ENCODE measurements around the gene SMARCAD1. TPM values are rescaled to one million over a fixed set of nuclear protein-coding genes. Genes with fewer than 3 reads are reported as not detected.

The SMARCAD1 gene
- total RNA-seq, 1 donor, result 38.7 TPM

DNA sequence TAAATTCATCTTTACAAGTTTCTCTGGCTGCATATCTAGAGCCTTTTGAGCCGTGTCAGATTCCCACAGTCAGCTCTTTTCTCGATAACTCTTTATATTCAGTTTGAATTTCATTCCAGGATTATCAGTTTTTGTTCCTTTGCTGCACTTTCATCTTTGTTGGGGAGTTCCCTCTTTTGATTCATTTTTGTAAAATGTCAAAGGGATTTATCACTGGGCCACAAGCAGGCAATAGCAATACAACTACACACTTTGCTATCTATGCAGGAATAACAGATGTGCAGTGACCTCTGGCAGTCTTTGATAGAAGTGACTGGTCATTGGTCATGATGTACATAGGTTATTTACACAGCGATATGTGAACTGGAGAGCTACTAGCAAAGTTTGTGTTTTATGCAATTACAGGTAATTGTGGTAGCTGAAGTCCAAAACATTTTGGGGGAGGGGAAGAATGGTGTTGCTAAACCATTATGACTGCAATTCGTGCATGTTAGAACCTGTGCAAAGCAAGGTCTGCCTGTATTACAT, 91.1 kb downstream of the SMARCAD1 start:
- TF ChIP-seq, protein P1, sequence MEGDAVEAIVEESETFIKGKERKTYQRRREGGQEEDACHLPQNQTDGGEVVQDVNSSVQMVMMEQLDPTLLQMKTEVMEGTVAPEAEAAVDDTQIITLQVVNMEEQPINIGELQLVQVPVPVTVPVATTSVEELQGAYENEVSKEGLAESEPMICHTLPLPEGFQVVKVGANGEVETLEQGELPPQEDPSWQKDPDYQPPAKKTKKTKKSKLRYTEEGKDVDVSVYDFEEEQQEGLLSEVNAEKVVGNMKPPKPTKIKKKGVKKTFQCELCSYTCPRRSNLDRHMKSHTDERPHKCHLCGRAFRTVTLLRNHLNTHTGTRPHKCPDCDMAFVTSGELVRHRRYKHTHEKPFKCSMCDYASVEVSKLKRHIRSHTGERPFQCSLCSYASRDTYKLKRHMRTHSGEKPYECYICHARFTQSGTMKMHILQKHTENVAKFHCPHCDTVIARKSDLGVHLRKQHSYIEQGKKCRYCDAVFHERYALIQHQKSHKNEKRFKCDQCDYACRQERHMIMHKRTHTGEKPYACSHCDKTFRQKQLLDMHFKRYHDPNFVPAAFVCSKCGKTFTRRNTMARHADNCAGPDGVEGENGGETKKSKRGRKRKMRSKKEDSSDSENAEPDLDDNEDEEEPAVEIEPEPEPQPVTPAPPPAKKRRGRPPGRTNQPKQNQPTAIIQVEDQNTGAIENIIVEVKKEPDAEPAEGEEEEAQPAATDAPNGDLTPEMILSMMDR (IDR thresholded peaks at IDR 0.05; ENCODE audit: extremely low read depth, low read depth, low read length), result no peak

DNA sequence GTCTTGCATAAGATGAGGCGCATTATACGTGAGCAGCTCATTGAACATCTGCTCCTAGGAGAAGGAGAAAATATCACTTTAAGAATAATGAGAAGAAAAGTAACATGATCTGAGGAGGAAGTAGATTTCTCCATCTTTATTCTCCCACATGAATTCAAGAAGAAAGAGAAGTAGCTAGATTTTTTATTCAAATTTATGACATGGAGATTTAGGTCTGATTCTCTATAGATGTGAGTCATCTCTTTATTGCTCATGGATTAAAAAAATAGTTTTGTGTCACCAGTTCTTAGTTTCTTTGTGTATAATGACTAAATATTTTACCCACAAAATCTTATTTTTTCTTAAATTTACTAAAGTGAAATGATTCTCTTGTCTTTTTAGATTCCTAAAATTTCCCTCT, 94.5 kb downstream of the SMARCAD1 start:
- no peak overlapping the region for H2AFZ ChIP-seq (ENCODE audit: low read length)
- H3K27ac ChIP-seq (ENCODE audit: low read depth, low read length), result no peak overlapping the region
- H3K4me3 ChIP-seq (ENCODE audit: insufficient read depth, low read length), result no peak overlapping the region
- H3K79me2 ChIP-seq (ENCODE audit: insufficient read depth, low read length), result no peaks in the 10 kb centered on the region
- TF ChIP-seq, protein P1 (IDR thresholded peaks at IDR 0.05; ENCODE audit: extremely low read depth, low read depth, low read length), result no peak
- no peaks in the 10 kb centered on the region for H4K20me1 ChIP-seq (ENCODE audit: insufficient read depth, low read length)
- no peaks in the 10 kb centered on the region for H3K9me3 ChIP-seq (ENCODE audit: low read depth, low read length)
- H3K36me3 ChIP-seq (ENCODE audit: insufficient read depth, low read length), result no peaks in the 10 kb centered on the region
- peak; percentile 29 for DNase-seq (ENCODE audit: insufficient read length, low spot score, missing footprints)
- H3K27me3 ChIP-seq (ENCODE audit: insufficient read depth, low read length), result no peaks in the 10 kb centered on the region
- no peak overlapping the region for H3K4me2 ChIP-seq (ENCODE audit: insufficient read depth, low read length)
- no peaks in the 10 kb centered on the region for H3K4me1 ChIP-seq (ENCODE audit: insufficient read depth, low read length)

More for the DNA sequence above, 91.1 kb downstream of the SMARCAD1 start:
- Histone ChIP-seq H3K4me3 (ENCODE audit: insufficient read depth, low read length) (no peak overlapping the region), H3K4me2 (ENCODE audit: insufficient read depth, low read length) (no peak overlapping the region), H3K4me1 (ENCODE audit: insufficient read depth, low read length) (no peaks in the 10 kb centered on the region), H3K9me3 (ENCODE audit: low read depth, low read length) (no peaks in the 10 kb centered on the region), H3K79me2 (ENCODE audit: insufficient read depth, low read length) (no peaks in the 10 kb centered on the region), H3K27me3 (ENCODE audit: insufficient read depth, low read length) (no peaks in the 10 kb centered on the region), H4K20me1 (ENCODE audit: insufficient read depth, low read length) (no peaks in the 10 kb centered on the region), H3K27ac (ENCODE audit: low read depth, low read length) (no peak overlapping the region), H2AFZ (ENCODE audit: low read length) (no peak overlapping the region), H3K36me3 (ENCODE audit: insufficient read depth, low read length) (no peaks in the 10 kb centered on the region)
- peak; percentile 27 for DNase-seq (ENCODE audit: insufficient read length, low spot score, missing footprints)

DNA sequence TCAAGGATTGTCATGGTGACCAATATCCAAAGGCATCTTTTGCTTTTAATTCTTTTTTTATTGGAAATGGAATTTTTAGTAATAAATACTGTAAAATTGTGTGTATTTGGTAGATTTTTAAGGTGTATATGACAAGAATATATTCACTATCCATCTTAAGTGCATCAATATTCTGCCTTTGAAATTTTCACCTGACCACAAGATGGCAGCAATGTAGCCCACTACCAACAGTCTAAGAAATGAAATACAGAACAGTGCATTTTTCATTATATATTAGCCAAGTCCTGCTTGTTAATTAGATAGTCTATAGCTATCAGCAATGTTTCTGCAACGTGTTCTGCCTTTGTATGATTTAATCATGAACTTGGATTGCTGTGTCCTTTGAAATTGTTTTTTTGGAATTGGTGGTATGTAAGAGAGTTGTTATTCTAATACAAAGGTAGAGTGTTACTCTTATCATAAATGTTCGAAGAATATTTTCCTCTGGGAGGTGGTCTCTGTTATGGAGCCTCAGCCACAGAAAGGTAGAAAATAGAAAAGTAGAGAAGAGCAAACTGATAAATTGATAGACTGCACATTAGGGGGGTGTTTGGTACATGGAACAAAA, 96.8 kb downstream of the SMARCAD1 start:
- Histone ChIP-seq H3K4me3 (ENCODE audit: insufficient read depth, low read length) (no peak overlapping the region), H3K27ac (ENCODE audit: low read depth, low read length) (no peak overlapping the region), H2AFZ (ENCODE audit: low read length) (no peak overlapping the region), H3K36me3 (ENCODE audit: insufficient read depth, low read length) (no peaks in the 10 kb centered on the region), H3K4me1 (ENCODE audit: insufficient read depth, low read length) (peaks cover 4% of the 10 kb centered on the region), H3K27me3 (ENCODE audit: insufficient read depth, low read length) (no peaks in the 10 kb centered on the region), H3K79me2 (ENCODE audit: insufficient read depth, low read length) (no peaks in the 10 kb centered on the region), H3K9me3 (ENCODE audit: low read depth, low read length) (no peaks in the 10 kb centered on the region), H4K20me1 (ENCODE audit: insufficient read depth, low read length) (no peaks in the 10 kb centered on the region), H3K4me2 (ENCODE audit: insufficient read depth, low read length) (no peak overlapping the region)
- TF ChIP-seq, protein P1 (IDR thresholded peaks at IDR 0.05; ENCODE audit: extremely low read depth, low read depth, low read length), result peak; percentile 65
- no peak for DNase-seq (ENCODE audit: insufficient read length, low spot score, missing footprints)

DNA sequence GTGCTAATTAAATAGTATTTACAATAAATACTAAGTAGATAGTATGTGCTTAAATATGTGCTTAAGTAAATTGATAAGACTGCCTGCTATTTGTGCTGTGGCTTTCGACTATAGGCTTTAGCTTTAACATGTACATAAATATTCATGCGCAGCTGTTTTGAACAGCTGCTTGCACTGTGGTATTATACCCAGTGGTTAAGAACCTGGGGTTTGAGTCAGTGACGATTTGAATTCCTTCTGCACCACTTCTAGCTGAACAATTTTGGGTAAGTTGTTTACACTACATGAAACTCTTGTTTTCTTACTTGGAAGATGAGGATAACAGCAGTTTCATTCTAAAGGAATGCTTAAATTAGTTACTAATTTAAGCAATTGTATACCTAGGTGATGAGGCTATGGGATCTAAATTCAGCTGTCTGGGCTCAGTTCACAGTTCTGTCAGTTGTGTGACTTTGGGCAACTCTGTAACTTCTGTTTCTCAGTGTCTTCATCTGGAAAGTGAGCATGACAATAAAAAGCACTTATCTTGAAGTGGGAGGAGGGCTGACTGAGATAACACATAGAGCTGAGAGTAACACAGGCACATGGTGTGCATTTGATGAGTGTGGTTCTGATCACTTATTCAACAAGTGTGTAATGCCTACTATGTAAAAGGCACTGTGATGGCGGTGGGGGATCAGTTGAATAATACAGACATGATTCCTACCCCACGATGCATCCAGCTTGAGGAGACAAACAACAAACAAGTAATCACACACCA, 98.0 kb downstream of the SMARCAD1 start:
- peaks cover 4% of the 10 kb centered on the region for H3K4me1 ChIP-seq (ENCODE audit: insufficient read depth, low read length)
- H3K4me3 ChIP-seq (ENCODE audit: insufficient read depth, low read length), result no peak overlapping the region
- H3K79me2 ChIP-seq (ENCODE audit: insufficient read depth, low read length), result no peaks in the 10 kb centered on the region
- no peak for DNase-seq (ENCODE audit: insufficient read length, low spot score, missing footprints)
- no peak overlapping the region for H3K4me2 ChIP-seq (ENCODE audit: insufficient read depth, low read length)
- H3K9me3 ChIP-seq (ENCODE audit: low read depth, low read length), result no peaks in the 10 kb centered on the region
- no peaks in the 10 kb centered on the region for H3K27me3 ChIP-seq (ENCODE audit: insufficient read depth, low read length)
- no peak overlapping the region for H3K27ac ChIP-seq (ENCODE audit: low read depth, low read length)
- H3K36me3 ChIP-seq (ENCODE audit: insufficient read depth, low read length), result no peaks in the 10 kb centered on the region
- H2AFZ ChIP-seq (ENCODE audit: low read length), result no peak overlapping the region
- H4K20me1 ChIP-seq (ENCODE audit: insufficient read depth, low read length), result no peaks in the 10 kb centered on the region
- TF ChIP-seq, protein P1 (IDR thresholded peaks at IDR 0.05; ENCODE audit: extremely low read depth, low read depth, low read length), result no peak

All from osteoblast (primary cell).